GM10847 (cell line): ENCODE data around the gene EDIL3.

Experiments used
- POLR2A ChIP-seq: IDR thresholded peaks from 2 replicates; pipeline ENCODE4 v1.6.1; 2011; ENCODE audit not compliant: insufficient read length; ENCODE audit errors: extremely low read depth

EDIL3 gene

GRCh38 chr5:84255315-84255714, 129.4 kb downstream of the EDIL3 start:
- no peak for TF ChIP-seq POLR2A

GRCh38 chr5:84253946-84254345, 130.7 kb downstream of the EDIL3 start:
- no peak for TF ChIP-seq POLR2A

- TF ChIP-seq POLR2A = no peak
Observed at GRCh38 chr5:84251503-84251902, 133.2 kb downstream of the EDIL3 start.

- no peak for TF ChIP-seq POLR2A
Observed at GRCh38 chr5:84249918-84250630, 134.6 kb downstream of the EDIL3 start.

- no peak for TF ChIP-seq POLR2A
Observed at GRCh38 chr5:84248013-84248412, 136.7 kb downstream of the EDIL3 start.

GRCh38 chr5:84242286-84242685, 142.4 kb downstream of the EDIL3 start:
- no peak for TF ChIP-seq POLR2A

- TF ChIP-seq POLR2A = no peak
Observed at GRCh38 chr5:84239494-84239893, 145.2 kb downstream of the EDIL3 start.

GRCh38 chr5:84237126-84237525, 147.6 kb downstream of the EDIL3 start:
- TF ChIP-seq POLR2A = no peak

GRCh38 chr5:84231433-84231832, 153.2 kb downstream of the EDIL3 start:
- TF ChIP-seq POLR2A = no peak

GRCh38 chr5:84229045-84229444, 155.6 kb downstream of the EDIL3 start:
- TF ChIP-seq POLR2A = no peak

- no peak for TF ChIP-seq POLR2A
Observed at GRCh38 chr5:84228266-84228665, 156.4 kb downstream of the EDIL3 start.

- no peak for TF ChIP-seq POLR2A
Observed at GRCh38 chr5:84227236-84227635, 157.4 kb downstream of the EDIL3 start.

GRCh38 chr5:84218546-84218945, 166.1 kb downstream of the EDIL3 start:
- no peak for TF ChIP-seq POLR2A

GRCh38 chr5:84215521-84215920, 169.2 kb downstream of the EDIL3 start:
- TF ChIP-seq POLR2A = no peak

GRCh38 chr5:84213861-84214260, 170.8 kb downstream of the EDIL3 start:
- TF ChIP-seq POLR2A = no peak

- TF ChIP-seq POLR2A = no peak
Observed at GRCh38 chr5:84213212-84213611, 171.5 kb downstream of the EDIL3 start.

- TF ChIP-seq POLR2A = no peak
Observed at GRCh38 chr5:84204772-84205171, 179.9 kb downstream of the EDIL3 start.
